GM19438 (cell line): Measurements from ENCODE around the gene CDC42SE2.
"Not testable (repeated sequence)": the region's sequence is repeated elsewhere in the genome, so short reads cannot be mapped to it uniquely, and the experiment has no call there.

Experiments used
- ATAC-seq: cut with Tn5 transposase; IDR thresholded peaks from one replicate; pipeline ENCODE4 v1.9.1; 2021; ENCODE audit warnings: low read depth; ENCODE audit not compliant: unreplicated experiment

Gene CDC42SE2

DNA sequence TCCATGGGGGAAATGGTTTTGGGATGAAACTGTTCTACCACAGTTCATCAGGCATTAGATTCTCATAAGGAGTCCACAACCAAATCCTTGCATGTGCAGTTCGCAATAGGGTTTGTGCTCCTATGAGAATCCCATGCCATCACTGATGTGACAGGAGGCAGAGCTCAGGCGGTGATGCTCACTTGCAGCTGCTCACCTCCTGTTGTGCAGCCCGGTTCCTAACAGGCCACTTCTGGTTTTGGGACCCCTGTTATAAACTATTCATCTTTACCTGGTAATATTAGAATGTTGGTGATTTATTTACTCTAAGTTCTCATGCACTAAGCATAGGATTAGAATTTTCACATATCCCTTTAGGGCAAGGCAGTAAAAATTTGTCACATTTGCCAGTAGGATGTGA lies 122.3 kb downstream of the CDC42SE2 start:
- ATAC-seq: no peak

GRCh38 chr5:131386779-131387178 lies 122.9 kb downstream of the CDC42SE2 start:
- ATAC-seq: no peak

DNA sequence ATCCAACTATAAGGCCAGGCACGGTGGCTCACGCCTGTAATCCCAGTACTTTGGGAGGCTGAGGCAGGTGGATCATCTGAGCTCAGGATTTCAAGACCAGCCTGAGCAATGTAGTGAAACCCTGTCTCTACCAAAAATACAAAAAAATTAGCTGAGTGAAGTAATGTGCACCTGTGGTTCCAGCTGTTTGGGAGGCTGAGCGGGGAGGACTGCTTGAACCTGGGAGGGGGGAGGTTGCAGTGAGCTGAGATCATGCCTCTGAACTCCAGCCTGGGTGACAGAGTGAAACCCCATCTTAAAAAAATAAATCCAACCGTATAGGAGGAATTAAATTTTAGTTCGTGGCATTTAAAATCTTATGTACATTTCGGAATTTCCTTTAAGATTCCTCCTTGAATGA lies 123.4 kb downstream of the CDC42SE2 start:
- no peak for ATAC-seq

- no peak for ATAC-seq
These were observed 125.4 kb downstream of the CDC42SE2 start for GRCh38 chr5:131389096-131389868.

GRCh38 chr5:131389869-131390265 lies 126.0 kb downstream of the CDC42SE2 start:
- no peak for ATAC-seq

DNA sequence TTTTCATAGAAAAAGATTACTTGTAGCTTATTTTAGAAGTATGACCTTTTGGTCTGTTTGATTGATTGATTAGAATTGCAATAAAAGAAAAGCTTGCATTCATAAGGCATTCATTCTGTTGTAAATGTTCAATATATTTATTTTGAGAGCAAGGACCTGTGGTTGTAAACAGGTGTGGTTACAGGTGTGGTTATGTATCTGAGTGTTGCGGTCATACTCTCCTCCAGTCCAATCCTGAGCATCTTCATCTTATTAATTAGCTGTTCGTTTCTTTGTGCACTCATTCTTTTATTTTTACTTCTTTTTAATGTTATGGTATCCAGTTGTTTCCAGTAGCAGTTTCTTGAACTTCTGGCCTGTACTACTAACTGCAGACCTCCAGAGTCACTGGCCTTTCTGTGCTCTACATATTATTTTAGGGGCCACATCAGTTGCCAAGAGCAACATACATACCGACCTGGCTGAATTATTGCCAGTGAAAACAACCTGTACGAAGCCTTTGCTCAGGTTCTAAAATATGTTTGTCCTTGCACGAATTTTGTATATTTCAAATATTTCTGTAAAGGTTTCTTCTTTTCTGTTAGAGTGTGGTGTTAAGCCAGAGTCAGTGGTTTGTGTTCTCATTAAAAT lies 128.7 kb downstream of the CDC42SE2 start:
- no peak for ATAC-seq

DNA sequence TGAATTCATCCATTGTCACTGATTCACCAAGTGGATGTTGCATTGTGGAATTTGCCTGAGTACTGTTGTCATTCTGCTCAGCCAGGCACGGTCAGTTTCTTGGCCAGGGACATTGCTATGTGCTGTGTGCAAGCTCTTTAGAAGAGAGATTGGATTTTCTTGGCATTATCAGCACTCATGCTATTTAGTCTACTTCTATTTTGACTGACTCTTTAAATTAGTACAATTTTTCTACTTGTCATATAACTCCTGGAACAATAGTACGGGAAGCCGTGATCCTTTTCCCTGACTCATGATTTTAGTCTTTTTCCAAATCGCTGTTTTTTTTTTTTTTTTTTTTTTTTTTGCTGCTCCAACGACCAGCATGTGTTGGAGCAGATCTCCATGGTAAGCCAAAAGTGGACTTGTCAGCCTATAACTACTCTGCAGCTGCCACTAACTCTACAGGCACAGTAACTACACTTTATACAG lies 129.7 kb downstream of the CDC42SE2 start:
- no peak for ATAC-seq

GRCh38 chr5:131394128-131394527 lies 130.3 kb downstream of the CDC42SE2 start:
- ATAC-seq: no peak

GRCh38 chr5:131396015-131396414 lies 132.2 kb downstream of the CDC42SE2 start:
- peak; percentile 76 for ATAC-seq

DNA sequence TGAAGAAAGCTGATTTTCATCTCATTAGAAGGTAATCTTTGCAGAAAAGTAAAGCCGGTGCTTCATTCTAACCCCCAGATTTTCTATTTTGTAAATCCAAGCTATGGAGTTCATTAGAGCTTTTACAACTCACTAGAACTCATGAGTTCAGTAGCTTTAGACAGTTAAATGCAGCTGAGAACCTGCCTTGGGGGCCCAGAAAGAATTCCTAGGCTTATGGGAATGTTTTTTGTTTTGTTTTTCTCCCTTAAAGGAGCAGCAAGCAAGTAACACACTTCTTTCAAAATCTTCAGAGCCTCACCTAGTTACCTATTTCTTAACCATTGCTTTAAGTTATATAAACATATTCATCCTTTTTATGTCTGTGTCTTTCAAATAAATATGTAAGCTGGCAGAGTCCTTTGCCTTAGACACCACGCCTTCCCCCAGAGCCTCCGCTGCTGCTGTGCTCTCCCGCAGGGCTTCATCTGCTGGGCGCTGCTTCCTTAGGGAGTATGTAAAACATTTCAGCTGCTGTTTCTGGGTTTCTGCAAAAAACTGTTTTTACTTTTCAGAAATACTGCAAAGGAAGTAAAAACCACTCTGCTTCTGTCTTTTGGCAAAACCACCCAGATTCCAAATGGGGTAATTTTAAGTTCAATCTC lies 132.9 kb downstream of the CDC42SE2 start:
- ATAC-seq: no peak

- ATAC-seq: not testable (repeated sequence)
These were observed 135.2 kb downstream of the CDC42SE2 start for GRCh38 chr5:131399007-131399406.

- no peak for ATAC-seq
These were observed 136.7 kb downstream of the CDC42SE2 start for GRCh38 chr5:131400585-131400984.

- no peak for ATAC-seq
These were observed 141.8 kb downstream of the CDC42SE2 start for GRCh38 chr5:131405674-131406073.

GRCh38 chr5:131406076-131406475 lies 142.2 kb downstream of the CDC42SE2 start:
- ATAC-seq: no peak

DNA sequence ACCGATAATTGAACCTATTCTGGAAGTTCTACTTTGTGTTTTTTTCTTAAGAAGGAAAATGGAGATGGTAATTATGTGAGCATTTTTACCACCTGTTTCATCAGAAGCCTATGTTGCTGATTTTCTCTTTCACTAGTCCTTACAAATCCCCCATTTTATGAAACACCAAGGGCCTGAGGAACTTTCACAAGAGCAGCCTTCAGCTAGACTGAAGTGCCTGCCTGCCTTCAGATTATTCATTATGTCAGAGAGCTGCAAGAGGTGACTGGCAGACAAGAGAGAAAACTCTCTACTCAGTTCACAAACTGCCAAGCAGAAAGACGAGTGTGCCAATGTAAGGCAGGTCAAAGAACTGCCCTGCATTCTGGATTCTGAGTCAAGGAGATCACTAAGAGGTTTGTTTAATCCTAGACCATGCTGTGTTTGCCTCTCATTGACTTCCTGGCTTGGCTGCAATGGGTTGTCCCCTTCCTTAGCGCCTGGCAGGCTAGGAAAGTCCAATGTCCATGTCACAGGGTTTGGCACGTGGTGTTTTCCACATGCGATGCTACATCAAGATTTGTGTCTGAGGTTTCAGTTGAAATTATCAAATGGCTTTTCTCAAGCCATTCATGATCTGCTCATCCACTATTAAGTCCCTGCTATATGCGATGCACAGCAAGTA lies 143.3 kb downstream of the CDC42SE2 start:
- no peak for ATAC-seq

DNA sequence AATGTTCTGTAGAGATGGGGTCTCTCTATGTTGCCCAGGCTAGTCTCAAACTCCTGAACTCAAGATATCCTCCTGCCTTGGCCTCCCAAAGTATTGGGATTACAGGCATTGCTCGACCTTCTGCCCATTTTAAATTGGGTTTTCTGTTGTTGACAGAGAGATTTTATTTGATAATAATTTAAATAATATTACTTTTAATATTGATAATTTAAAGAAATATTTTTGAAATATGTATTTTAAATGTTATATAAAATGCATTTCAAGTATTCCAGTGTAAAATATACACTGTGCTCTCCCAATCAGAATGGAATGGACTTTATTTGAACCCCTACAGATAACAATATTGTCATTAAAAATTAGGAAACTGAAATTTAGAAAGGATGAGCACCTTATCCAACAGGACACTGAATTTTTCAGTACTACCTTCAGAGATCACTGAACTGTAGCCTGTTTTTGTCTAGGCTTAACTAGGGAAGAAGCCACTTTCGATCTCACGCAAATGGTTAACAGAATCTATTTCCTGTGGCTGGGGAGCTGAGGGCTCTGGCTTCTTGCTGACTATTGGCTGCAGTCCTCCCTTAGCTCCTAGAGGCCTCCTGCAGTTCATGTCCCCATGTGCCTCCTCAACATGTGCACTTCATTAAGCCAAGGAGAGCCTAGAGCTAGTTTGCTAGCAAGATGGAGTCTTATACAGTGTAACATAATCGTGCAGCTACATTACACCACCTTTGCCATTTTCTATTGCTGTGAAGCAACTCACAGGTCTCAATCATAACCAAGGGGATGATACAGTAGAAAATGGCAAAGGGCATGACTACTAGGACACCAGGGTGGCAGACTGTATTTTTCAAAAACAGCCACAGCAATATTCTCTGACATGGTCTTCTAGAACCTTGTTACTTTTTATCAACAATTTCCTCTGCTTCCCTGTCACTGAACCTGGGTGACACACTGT lies 150.0 kb downstream of the CDC42SE2 start:
- ATAC-seq: peak; percentile 84

DNA sequence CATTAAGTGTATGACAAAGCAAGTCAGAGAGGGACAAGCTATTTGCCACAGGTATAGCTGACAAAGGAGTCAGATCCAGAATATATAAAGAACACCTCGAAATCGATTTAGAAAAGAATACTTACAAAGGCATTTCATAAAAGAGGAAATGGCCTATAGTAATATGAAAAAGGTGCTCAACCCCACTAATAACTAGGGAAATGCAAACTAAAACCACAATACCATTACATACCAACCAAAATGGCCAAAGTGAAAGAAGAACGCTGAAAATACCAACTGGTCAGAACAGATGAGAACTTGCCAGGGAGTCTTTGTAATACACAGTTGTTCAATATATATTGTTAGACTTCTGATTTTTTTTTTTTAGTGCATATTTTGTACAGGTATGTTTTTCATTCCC lies 152.9 kb downstream of the CDC42SE2 start:
- no peak for ATAC-seq

DNA sequence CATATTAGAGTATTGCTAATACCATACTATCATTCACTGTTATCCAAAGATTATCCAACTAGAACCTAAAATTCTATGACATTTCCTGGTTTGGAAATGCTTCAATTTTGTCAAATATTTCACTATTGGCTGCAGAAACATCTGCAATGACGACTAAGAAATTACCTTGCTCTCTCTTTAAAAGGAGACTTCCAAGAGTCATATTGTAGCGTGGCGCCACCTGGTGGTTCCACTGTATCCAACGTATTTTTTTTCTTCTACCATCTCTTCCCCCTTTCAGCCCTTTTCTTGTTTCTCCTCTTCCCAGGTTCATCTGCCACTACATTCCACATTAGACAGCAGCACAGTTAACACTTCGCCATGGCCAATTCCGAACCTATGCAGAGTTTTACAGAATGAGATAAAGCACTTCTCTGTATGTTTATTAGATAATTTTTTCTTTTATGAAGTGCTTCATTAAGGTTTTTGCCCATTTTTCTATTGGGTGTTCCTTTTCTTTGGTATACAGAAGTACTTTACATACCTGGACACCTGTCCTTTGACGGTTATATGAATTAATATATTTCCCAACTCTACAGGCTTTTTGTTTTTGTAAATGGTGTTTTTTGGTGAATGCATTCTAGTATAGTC lies 153.5 kb downstream of the CDC42SE2 start:
- no peak for ATAC-seq

GRCh38 chr5:131418846-131419245 lies 155.0 kb downstream of the CDC42SE2 start:
- ATAC-seq: no peak

- ATAC-seq: no peak
These were observed 156.0 kb downstream of the CDC42SE2 start for GRCh38 chr5:131419877-131420276.
